ENCODE results near the gene ZNRF3.
"Not testable (repeated sequence)": the region's sequence is repeated elsewhere in the genome, so short reads cannot be mapped to it uniquely, and the experiment has no call there.

ZNRF3 gene

GRCh38 chr22:28883917-28884746 lies 760 bp downstream of the ZNRF3 start:
- DNase-seq (ENCODE audit: low read depth in 1 of 2, low spot score in 1 of 2) = peak; percentile 7 to 17

GRCh38 chr22:28884747-28885350 lies 1.5 kb downstream of the ZNRF3 start:
- DNase-seq (ENCODE audit: low read depth in 1 of 2, low spot score in 1 of 2) = no peak

- DNase-seq (ENCODE audit: low read depth in 1 of 2, low spot score in 1 of 2) = no peak
Observed at GRCh38 chr22:28885939-28886338, 2.6 kb downstream of the ZNRF3 start.

GRCh38 chr22:28886679-28887078 lies 3.3 kb downstream of the ZNRF3 start:
- DNase-seq (ENCODE audit: low read depth in 1 of 2, low spot score in 1 of 2) = not testable (repeated sequence)

- no peak for DNase-seq (ENCODE audit: low read depth in 1 of 2, low spot score in 1 of 2)
Observed at GRCh38 chr22:28887725-28888459, 4.5 kb downstream of the ZNRF3 start.

- no peak for DNase-seq (ENCODE audit: low read depth in 1 of 2, low spot score in 1 of 2)
Observed at GRCh38 chr22:28889478-28890024, 6.2 kb downstream of the ZNRF3 start.

- no peak for DNase-seq (ENCODE audit: low read depth in 1 of 2, low spot score in 1 of 2)
Observed at GRCh38 chr22:28891156-28891733, 7.9 kb downstream of the ZNRF3 start.

- no peak for DNase-seq (ENCODE audit: low read depth in 1 of 2, low spot score in 1 of 2)
Observed at GRCh38 chr22:28892175-28892731, 8.9 kb downstream of the ZNRF3 start.

GRCh38 chr22:28893810-28894209 lies 10.4 kb downstream of the ZNRF3 start:
- no peak for DNase-seq (ENCODE audit: low read depth in 1 of 2, low spot score in 1 of 2)

- no peak for DNase-seq (ENCODE audit: low read depth in 1 of 2, low spot score in 1 of 2)
Observed at GRCh38 chr22:28894334-28894733, 11.0 kb downstream of the ZNRF3 start.

- DNase-seq (ENCODE audit: low read depth in 1 of 2, low spot score in 1 of 2) = no peak
Observed at GRCh38 chr22:28894807-28895206, 11.4 kb downstream of the ZNRF3 start.

- no peak for DNase-seq (ENCODE audit: low read depth in 1 of 2, low spot score in 1 of 2)
Observed at GRCh38 chr22:28896611-28897010, 13.2 kb downstream of the ZNRF3 start.

GRCh38 chr22:28898233-28898629 lies 14.9 kb downstream of the ZNRF3 start:
- no peak for DNase-seq (ENCODE audit: low read depth in 1 of 2, low spot score in 1 of 2)

- no peak for DNase-seq (ENCODE audit: low read depth in 1 of 2, low spot score in 1 of 2)
Observed at GRCh38 chr22:28899199-28899853, 16.0 kb downstream of the ZNRF3 start.

- no peak for DNase-seq (ENCODE audit: low read depth in 1 of 2, low spot score in 1 of 2)
Observed at GRCh38 chr22:28900379-28900925, 17.1 kb downstream of the ZNRF3 start.

GRCh38 chr22:28902490-28902889 lies 19.1 kb downstream of the ZNRF3 start:
- no peak for DNase-seq (ENCODE audit: low read depth in 1 of 2, low spot score in 1 of 2)

- DNase-seq (ENCODE audit: low read depth in 1 of 2, low spot score in 1 of 2) = no peak
Observed at GRCh38 chr22:28903080-28903479, 19.7 kb downstream of the ZNRF3 start.

GRCh38 chr22:28903729-28904128 lies 20.4 kb downstream of the ZNRF3 start:
- DNase-seq (ENCODE audit: low read depth in 1 of 2, low spot score in 1 of 2) = no peak

GRCh38 chr22:28904211-28904896 lies 21.0 kb downstream of the ZNRF3 start:
- DNase-seq (ENCODE audit: low read depth in 1 of 2, low spot score in 1 of 2) = no peak
